ENCODE data around the gene STRN.
"Not testable (repeated sequence)": the region's sequence is repeated elsewhere in the genome, so short reads cannot be mapped to it uniquely, and the experiment has no call there.

STRN gene, protein sequence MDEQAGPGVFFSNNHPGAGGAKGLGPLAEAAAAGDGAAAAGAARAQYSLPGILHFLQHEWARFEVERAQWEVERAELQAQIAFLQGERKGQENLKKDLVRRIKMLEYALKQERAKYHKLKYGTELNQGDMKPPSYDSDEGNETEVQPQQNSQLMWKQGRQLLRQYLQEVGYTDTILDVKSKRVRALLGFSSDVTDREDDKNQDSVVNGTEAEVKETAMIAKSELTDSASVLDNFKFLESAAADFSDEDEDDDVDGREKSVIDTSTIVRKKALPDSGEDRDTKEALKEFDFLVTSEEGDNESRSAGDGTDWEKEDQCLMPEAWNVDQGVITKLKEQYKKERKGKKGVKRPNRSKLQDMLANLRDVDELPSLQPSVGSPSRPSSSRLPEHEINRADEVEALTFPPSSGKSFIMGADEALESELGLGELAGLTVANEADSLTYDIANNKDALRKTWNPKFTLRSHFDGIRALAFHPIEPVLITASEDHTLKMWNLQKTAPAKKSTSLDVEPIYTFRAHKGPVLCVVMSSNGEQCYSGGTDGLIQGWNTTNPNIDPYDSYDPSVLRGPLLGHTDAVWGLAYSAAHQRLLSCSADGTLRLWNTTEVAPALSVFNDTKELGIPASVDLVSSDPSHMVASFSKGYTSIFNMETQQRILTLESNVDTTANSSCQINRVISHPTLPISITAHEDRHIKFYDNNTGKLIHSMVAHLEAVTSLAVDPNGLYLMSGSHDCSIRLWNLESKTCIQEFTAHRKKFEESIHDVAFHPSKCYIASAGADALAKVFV

DNA sequence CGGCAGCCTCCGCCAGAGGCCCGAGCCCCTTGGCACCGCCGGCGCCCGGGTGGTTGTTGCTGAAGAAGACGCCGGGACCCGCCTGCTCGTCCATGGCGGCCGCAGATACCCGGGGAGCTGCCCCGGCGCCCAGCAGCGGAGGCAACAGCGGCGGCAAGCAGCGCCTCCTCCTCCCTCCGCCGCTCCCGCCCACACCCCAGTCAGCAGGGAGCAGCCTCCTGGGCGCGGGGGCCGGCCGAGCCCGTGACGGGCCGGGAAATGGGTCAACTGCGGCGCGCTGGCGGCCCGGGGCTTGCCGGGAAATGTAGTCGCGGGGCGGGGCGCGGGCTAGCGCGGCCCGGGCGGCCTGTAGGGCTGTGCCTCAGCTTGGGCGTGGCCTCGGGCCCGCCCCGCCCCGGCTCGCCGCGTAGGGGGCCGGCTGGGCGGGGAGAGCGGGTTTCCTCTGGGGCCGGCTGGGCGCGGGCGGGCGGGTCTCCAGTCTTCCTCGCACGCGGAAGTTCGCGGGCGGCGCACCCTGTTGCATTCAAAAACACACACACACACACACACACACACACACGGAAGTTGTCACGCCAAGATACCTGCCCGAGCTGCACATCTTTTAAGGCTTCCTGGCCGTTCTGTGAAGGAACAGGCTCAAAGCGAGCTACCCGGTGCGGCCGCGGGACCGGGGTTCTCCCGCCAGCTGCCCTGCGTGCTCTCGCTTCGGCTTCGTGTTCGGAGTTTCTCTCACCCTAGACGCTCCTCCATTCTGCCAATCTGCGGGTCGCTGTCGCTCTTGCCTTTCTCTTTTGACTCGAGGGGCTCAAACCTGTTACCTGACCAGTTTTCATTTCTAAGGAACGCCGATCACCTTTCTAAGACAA lies at the start of gene STRN:
TSS of gene STRN (minus strand) at position 167 of the 866 bp plus-strand sequence. CDS start at position 94, 73 bp downstream.
- no peak for TF ChIP-seq ZFX (IDR thresholded peaks at IDR 0.05; ENCODE audit: borderline replicate concordance)
- no peak for TF ChIP-seq CTCF (IDR thresholded peaks at IDR 0.05)
- H3K27ac ChIP-seq, result peak within 1 kb of the TSS; percentile 89

DNA sequence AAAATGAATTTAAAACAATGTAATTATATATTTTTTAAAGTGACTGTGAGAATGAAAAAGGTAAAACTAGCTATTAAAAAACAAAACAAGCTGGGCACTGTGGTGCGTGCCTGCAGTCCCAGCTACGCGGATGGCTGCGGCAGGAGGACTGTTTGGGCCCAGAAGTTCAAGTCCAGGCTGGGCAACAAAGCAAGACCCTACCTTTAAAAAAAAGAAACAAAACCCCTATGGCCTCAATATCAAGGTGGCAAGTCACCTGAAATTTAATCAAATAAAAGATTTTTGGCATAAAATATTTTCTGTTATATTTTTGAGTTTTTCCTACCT lies 46.9 kb upstream of the STRN start:
- no peak overlapping the region for H3K27ac ChIP-seq
- no peak for TF ChIP-seq CTCF (IDR thresholded peaks at IDR 0.05)
- no peak for TF ChIP-seq ZFX (IDR thresholded peaks at IDR 0.05; ENCODE audit: borderline replicate concordance)

GRCh38 chr2:37011130-37011529 lies 44.8 kb upstream of the STRN start:
- TF ChIP-seq CTCF (IDR thresholded peaks at IDR 0.05), result no peak
- no peak for TF ChIP-seq ZFX (IDR thresholded peaks at IDR 0.05; ENCODE audit: borderline replicate concordance)
- no peak overlapping the region for H3K27ac ChIP-seq

DNA sequence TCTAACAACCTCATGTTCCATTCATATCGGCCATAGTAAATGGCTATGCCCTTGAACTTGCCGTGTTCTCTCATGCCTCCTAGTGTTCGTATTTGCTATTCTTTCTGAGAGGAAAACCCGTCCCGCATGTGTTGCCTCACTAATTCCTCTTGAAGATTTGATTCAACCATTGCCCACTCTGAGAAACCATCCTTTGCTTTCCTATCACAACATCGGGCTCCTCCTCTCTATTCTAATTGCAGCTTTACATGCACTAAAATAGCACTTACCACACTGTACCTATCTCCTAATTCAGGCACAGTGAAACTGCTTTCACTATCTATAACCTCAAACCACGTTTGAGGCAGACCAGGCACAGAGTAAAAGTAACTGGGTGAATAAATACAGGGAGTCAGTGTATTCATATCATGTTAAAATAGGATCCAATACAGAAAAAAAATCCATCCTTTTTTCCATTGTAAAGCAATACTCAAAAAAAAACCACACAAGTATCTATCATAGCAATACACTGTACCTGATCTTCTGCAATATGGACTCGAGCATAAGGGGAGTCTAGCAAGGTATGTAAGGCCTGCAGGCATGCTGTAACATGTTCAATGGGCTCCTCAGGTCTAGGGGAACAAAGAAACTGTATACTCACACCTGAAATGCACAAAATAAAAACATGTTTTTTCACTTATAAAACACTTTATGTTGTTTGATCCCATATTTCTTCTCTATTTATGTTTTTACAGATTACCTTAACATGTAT lies 39.0 kb upstream of the STRN start:
- TF ChIP-seq CTCF (IDR thresholded peaks at IDR 0.05), result peak; percentile 78
- TF ChIP-seq ZFX (IDR thresholded peaks at IDR 0.05; ENCODE audit: borderline replicate concordance), result no peak
- no peak overlapping the region for H3K27ac ChIP-seq

DNA sequence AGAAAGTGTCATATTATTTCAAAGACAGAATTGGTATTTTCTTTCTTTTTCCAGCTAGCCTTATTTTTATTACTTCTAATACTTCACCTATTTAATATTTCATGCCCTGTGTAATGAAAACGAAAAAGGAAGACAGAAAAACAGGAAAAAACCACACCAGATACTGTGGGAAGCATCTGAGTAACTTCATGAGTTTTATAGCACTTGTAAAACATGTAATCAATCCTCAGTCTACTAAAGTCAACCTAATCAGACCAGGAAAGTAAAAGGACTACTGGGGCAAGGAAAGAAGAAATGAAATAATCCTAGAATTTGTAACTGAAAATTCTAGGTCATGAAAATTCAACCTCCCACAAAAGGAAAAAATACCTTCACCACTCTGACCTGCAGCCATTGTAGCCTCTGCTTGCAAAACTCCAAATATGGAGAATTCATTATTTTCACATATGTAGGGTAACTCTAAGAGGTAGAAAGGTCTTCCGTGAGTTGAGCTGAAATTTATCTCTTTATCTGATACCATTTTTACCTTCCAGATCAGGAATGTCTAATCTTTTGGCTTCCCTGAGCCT lies 34.7 kb upstream of the STRN start:
- TF ChIP-seq CTCF (IDR thresholded peaks at IDR 0.05), result no peak
- no peak for TF ChIP-seq ZFX (IDR thresholded peaks at IDR 0.05; ENCODE audit: borderline replicate concordance)
- H3K27ac ChIP-seq, result no peak overlapping the region

GRCh38 chr2:37000318-37000717 lies 34.0 kb upstream of the STRN start:
- TF ChIP-seq ZFX (IDR thresholded peaks at IDR 0.05; ENCODE audit: borderline replicate concordance), result no peak
- TF ChIP-seq CTCF (IDR thresholded peaks at IDR 0.05), result no peak
- no peak overlapping the region for H3K27ac ChIP-seq

DNA sequence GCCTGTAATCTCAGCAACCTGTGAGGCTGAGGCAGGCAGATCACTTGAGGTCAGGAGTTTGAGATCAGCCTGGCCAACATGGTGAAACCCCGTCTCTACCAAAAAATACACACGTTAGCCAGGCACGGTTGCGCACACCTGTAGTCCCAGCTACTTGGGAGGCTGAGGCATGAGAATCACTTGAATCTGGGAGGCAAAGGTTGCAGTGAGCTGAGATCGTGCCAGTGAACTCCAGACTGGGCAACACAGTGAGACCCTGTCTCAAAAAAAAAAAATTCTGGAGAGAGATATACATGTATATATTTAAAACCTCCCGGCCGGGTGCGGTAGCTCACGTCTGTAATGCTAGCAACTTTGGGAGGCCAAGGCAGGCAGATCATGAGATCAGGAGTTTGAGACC lies 33.1 kb upstream of the STRN start:
- H3K27ac ChIP-seq, result not testable (repeated sequence)
